Stomach (tissue), 4 donors: ENCODE measurements around the gene PCNX1.

Experiments
- CTCF ChIP-seq, 7 experiments: fragments of 450-650 bp in 4 of 7; fragments of 200-600 bp in 3 of 7; sonication (generic) in 3 of 7; IDR thresholded peaks; one replicate each; pipeline ENCODE4 v1.5.1; 2016 to 2019; ENCODE audit warnings: antibody characterized with exemption in 7 of 7, control low read depth in 2 of 7, mild to moderate bottlenecking in 1 of 7
- POLR2A ChIP-seq, 4 donors: fragments of 450-650 bp; IDR thresholded peaks; one replicate each; pipeline ENCODE4 v1.6.1; 2016; ENCODE audit warnings: antibody characterized with exemption in 4 of 4, control low read depth in 2 of 4, mild to moderate bottlenecking in 1 of 4, moderate library complexity in 1 of 4

- TF ChIP-seq CTCF (IDR thresholded peaks at IDR 0.05) = no peak
- no peak for TF ChIP-seq POLR2A (IDR thresholded peaks at IDR 0.05)
Measured at GRCh38 chr14:71137536-71138447, 230.5 kb downstream of the PCNX1 start.
